Motor neuron (in vitro differentiated cells): ENCODE measurements around the gene EFNA3. TPM values are rescaled to one million over a fixed set of nuclear protein-coding genes. Genes with fewer than 3 reads are reported as not detected.
A peak's percentile ranks its signal among the peaks of the same experiment; 100 is the strongest.

Experiments used
- ATAC-seq, 8 experiments: fragments of 200-7000 bp; cut with Tn5 transposase; replicated peaks in 6 of 8; 2 replicates each; pipeline ENCODE4 v1.8.0; 2021; ENCODE audit warnings: mild to moderate bottlenecking in 8 of 8, moderate library complexity in 8 of 8
- H3K27ac ChIP-seq, 2 donors: fragments of 250-450 bp; sonication (Bioruptor Pico); 2 replicates each; pipeline ENCODE4 v1.9.0; 2021; ENCODE audit warnings: antibody characterized with exemption in 2 of 2, mild to moderate bottlenecking in 2 of 2, moderate library complexity in 1 of 2
- H3K4me1 ChIP-seq, 2 donors: fragments of 250-450 bp; sonication (Bioruptor Pico); replicated peaks in 1 of 2; 2 replicates each; pipeline ENCODE4 v1.6.1; 2021; ENCODE audit warnings: antibody characterized with exemption in 2 of 2, mild to moderate bottlenecking in 2 of 2, moderate library complexity in 1 of 2
- H3K4me3 ChIP-seq, 5 donors: fragments of 250-450 bp; sonication (Bioruptor Pico); 2 replicates each; pipeline ENCODE4 v1.9.0; 2021; ENCODE audit warnings: antibody characterized with exemption in 5 of 5, mild to moderate bottlenecking in 5 of 5, moderate library complexity in 4 of 5
- WGBS, 10 experiments: fragments of 450-650 bp; shearing (Covaris generic); methylation state at CpG; one replicate each; pipeline ENCODE4 v1.0.0; 2022; 5-methylcytosine and 5-hydroxymethylcytosine counted together
- in situ Hi-C, 9 experiments: fragments of 400-800 bp; cut with MboI; loops; one replicate each; pipeline ENCODE4 v1.15.0; 2021; ENCODE audit warnings: low sequenced_read_pairs in 9 of 9, low pct_unique_long_range_greater_than_20kb in 2 of 9; ENCODE audit not compliant: unreplicated experiment in 9 of 9
- total RNA-seq, 8 experiments: library from RNA; unstranded; fragments of 300-600 nt; gene quantifications; 2 replicates each; pipeline versions ENCODE4 v1.2.3 to v1.2.4, GENCODE V29; 2022

EFNA3 gene
- total RNA-seq, 8 experiments from 2014 or later = 0.71 to 53.7 (median 27.8) TPM

DNA sequence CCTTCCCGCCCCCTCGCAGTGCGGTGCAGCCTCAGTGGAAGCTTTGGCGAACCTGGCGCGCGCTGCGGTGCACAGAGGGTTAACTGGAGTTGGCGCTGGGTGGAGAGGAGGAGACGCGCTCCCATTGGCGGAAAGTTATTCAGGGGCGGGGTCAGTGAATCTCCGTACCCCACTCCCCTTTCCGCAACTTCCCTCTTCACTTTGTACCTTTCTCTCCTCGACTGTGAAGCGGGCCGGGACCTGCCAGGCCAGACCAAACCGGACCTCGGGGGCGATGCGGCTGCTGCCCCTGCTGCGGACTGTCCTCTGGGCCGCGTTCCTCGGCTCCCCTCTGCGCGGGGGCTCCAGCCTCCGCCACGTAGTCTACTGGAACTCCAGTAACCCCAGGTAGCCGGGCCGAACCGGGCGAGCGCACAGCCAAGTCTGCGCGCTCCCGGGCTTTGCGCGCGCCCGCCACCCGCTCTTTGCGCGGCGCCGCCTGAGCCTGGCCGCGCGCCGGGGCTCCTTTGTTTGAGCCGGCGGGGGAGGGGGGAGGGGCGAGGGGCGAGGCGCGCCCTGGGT lies 15.0 kb upstream of the EFNA3 start, which contains the start of gene EFNA4:
Gene EFNA4, plus strand, starts transcription at position 191 of the 561 bp plus-strand sequence. Its CDS starts 84 bp downstream, at position 275.
- Histone ChIP-seq H3K4me3 (peak within 1 kb of the TSS; percentile 38 to 72 (median 54)), H3K4me1 (peaks cover 15 to 21% of the 10 kb centered on the region in 2 donors), H3K27ac (peak within 1 kb of the TSS; percentile 53 to 71)
- ATAC-seq = peak; percentile 60 to 89 (median 66)
- in situ Hi-C loops = loop anchor here in 5 of 9 experiments (25.0 kb wide), 3 partner anchors 101 to 576 kb away; partner anchors contain the start of genes CHRNB2 (in 3 of the 5), UBE2Q1 (in 3 of the 5), CKS1B (in 2 of the 5) and PBXIP1 (in 2 of the 5)
- 0 to 3% (median 1%) methylated on average over 2 to 24 of the region's 57 CpGs; no CpG with 5 or more reads in 3 of the 10 experiments for WGBS, 10 experiments

DNA sequence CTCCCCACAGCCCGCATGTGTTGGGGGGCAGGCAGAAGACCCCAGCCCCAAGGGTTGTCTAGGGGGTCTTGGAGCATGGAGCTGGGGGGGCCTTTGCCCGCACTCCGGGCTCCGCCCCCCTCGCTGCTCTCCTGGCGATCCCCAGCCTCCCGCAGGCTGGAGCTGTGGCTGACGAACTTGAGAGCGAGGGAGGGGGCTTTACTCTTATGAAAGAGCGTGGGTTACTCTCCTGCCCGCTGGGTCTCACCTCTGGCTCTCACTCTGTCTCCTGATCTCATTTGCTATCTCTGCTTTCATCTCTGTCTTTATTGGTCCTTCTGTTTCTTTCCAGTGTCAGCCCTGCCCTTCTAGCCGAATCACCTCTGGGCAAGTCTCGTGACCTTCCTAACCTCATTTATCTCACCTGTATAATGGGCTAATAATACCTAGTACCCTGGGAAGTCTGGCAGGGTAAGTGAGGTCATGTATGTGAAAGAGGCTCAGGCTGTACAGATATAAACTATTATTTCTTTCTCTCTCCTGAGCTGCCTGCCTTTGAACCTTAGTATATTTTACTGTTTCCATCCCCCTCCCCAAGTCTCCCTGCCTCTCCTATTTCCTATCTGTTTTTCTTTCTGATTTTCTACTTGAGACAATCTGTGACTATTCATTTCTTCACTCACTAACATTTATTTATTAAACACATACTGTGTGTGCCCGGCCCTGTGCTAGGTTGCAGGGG lies 14.4 kb upstream of the EFNA3 start:
- H3K27ac ChIP-seq = peak overlapping the region; percentile 53 to 71
- peaks cover 15 to 25% of the 10 kb centered on the region in 2 donors for H3K4me1 ChIP-seq
- in situ Hi-C loops = loop anchor here in 5 of 9 experiments (25.0 kb wide), 3 partner anchors 102 to 577 kb away; partner anchors contain the start of genes CHRNB2 (in 3 of the 5), UBE2Q1 (in 3 of the 5), CKS1B (in 2 of the 5) and PBXIP1 (in 2 of the 5)
- peak overlapping the region; percentile 38 to 72 (median 54) for H3K4me3 ChIP-seq
- WGBS, 10 experiments = 14 to 100% (median 45%) methylated on average over 1 to 7 of the region's 14 CpGs; no CpG with 5 or more reads in 2 of the 10 experiments
- ATAC-seq = peak; percentile 15 to 64 (median 26)

DNA sequence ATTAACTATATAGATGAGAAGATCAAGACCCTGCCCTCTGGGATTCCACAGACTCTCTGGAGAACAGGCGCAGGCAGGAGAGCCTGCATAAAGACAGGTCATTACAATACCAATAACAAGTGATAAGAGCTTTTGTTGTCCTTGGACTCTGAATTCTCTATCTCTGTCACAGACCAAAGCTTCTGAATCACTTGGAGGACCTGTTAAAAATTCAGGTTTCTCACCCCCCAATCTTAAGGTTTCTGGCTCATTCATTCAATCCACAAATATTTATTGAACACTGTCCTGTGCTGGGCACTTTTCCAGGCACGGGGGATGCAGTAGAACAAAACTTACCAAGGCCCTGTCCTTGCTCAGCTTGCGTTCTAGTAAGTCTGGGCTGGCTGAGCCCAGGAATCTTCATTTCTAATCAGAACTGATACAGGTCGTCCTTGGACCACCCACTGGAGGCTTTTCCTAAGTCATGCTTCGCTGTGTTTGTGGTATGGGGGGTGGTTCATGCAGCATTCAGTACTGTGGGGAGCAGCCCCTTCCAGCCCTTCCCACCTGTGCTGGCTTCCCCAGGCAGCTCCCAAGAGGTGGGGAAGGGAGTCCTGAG lies 13.7 kb upstream of the EFNA3 start:
- in situ Hi-C loops = loop anchor here in 5 of 9 experiments (25.0 kb wide), 3 partner anchors 103 to 578 kb away; partner anchors contain the start of genes CHRNB2 (in 3 of the 5), UBE2Q1 (in 3 of the 5), CKS1B (in 2 of the 5) and PBXIP1 (in 2 of the 5)
- no peak for ATAC-seq
- H3K4me3 ChIP-seq = no peak overlapping the region
- peaks cover 21 to 31% of the 10 kb centered on the region in 2 donors for H3K4me1 ChIP-seq
- H3K27ac ChIP-seq = no peak overlapping the region
- 0 to 90% (median 58%) methylated on average over 1 to 5 of the region's 5 CpGs; no CpG with 5 or more reads in 4 of the 10 experiments for WGBS, 10 experiments

DNA sequence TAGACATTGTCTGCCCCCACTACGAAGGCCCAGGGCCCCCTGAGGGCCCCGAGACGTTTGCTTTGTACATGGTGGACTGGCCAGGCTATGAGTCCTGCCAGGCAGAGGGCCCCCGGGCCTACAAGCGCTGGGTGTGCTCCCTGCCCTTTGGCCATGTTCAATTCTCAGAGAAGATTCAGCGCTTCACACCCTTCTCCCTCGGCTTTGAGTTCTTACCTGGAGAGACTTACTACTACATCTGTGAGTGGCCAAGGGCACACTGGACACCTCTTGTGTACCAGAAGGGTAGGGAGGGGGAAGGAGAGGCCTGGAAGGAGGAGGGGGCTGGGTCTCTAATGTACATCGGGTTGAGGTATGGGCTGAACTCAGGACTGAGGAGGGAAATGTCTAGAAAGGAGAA lies 11.9 kb upstream of the EFNA3 start:
- Histone ChIP-seq H3K4me1 (peaks cover 30 to 43% of the 10 kb centered on the region in 2 donors), H3K27ac (no peak overlapping the region), H3K4me3 (no peak overlapping the region)
- WGBS, 10 experiments = 98 to 100% (median 100%) methylated on average over 1 to 4 of the region's 8 CpGs; no CpG with 5 or more reads in 6 of the 10 experiments
- ATAC-seq = no peak
- in situ Hi-C loops = loop anchor here in 5 of 9 experiments (25.0 kb wide), 3 partner anchors 104 to 579 kb away; partner anchors contain the start of genes CHRNB2 (in 3 of the 5), UBE2Q1 (in 3 of the 5), CKS1B (in 2 of the 5) and PBXIP1 (in 2 of the 5)

DNA sequence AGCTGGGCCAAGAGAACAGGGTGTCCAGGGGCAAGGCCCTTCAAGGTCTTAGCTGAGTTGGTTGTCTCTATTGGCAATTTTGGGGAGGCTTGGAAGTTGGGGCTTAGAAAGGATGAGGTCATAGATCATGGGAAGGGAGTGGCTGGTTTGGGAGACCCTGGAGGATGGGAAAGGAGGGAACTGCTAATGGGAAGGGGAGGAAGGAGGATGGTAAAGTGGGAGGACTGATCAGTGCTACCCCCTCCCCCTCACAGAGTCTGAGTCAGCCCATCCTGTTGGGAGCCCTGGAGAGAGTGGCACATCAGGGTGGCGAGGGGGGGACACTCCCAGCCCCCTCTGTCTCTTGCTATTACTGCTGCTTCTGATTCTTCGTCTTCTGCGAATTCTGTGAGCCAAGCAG lies 10.0 kb upstream of the EFNA3 start:
- 83 to 100% (median 90%) methylated on average over 1 to 3 of the region's 3 CpGs; no CpG with 5 or more reads in 5 of the 10 experiments for WGBS, 10 experiments
- in situ Hi-C loops = loop anchor here in 5 of 9 experiments (25.0 kb wide), 3 partner anchors 106 to 581 kb away; partner anchors contain the start of genes CHRNB2 (in 3 of the 5), UBE2Q1 (in 3 of the 5), CKS1B (in 2 of the 5) and PBXIP1 (in 2 of the 5)
- Histone ChIP-seq H3K27ac (peak overlapping the region in 1 of 2 donors; percentile 9), H3K4me1 (peaks cover 40 to 46% of the 10 kb centered on the region in 2 donors), H3K4me3 (no peak overlapping the region)
- no peak for ATAC-seq

DNA sequence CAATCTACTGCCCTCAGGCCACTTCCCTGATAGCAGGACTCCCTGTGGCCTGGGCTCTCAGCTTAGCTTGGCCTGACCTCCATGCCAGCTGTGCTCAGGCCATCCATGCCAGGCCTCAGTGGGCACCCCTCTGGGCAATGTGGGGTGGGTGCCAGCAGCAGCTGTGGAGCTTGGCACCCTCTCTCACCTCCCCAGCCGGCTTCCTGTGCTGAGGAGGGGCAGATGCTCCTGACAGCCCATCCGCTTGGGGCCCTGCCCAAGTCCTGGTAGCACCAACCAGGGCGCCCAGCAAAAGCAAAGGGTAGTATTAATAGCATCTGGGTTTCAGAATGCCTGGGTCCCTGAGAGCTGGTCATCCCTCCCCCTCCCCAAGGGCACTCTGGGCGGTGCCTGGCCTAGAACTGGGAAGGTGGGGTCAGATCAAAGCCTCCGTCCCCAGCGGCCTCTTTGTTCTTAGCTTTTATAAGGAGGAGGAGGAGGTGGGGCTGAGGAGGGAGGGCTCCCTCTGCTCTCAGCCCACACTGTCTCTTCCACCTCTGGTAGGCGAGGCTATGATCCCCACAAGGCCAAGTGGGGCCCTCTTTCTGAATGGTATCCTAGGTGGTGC lies 9.0 kb upstream of the EFNA3 start:
- ATAC-seq = peak in 3 of 8 experiments; percentile 23 to 40 (median 25)
- H3K4me1 ChIP-seq = peaks cover 44 to 48% of the 10 kb centered on the region in 2 donors
- in situ Hi-C loops = loop anchor here in 5 of 9 experiments (25.0 kb wide), 3 partner anchors 107 to 582 kb away; partner anchors contain the start of genes CHRNB2 (in 3 of the 5), UBE2Q1 (in 3 of the 5), CKS1B (in 2 of the 5) and PBXIP1 (in 2 of the 5)
- peak overlapping the region; percentile 12 to 40 for H3K27ac ChIP-seq
- WGBS, 10 experiments = 40 to 100% (median 58%) methylated on average over 1 to 7 of the region's 7 CpGs; no CpG with 5 or more reads in 4 of the 10 experiments
- H3K4me3 ChIP-seq = no peak overlapping the region

DNA sequence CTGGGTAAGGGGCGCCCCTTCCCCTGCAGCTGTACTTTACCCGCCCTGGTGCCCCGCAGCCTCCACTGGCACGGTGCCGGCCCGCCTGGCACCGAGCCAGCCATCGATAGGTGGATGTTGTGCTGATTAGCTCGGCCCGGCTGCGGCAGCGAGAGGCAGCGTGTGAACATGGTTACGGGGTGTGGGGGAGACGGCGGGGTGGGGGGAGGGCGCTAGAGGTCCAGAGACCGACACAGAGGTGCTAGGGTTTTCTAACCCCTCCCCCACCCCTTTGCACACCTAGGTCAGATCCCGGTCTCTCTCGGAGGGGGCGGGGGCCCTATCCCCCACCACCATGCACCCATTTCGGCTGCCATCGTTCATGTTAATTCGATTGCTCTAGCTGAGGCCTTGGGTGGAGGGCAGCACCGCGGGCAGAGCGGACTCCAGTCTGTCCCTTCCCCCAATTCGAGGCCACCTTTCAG lies 8.4 kb upstream of the EFNA3 start:
- Histone ChIP-seq H3K4me3 (peak overlapping the region in 4 of 5 donors; percentile 13 to 35 (median 26)), H3K4me1 (peaks cover 49 to 51% of the 10 kb centered on the region in 2 donors), H3K27ac (peak overlapping the region; percentile 40 to 52)
- in situ Hi-C loops = loop anchor here in 5 of 9 experiments (25.0 kb wide), 3 partner anchors 108 to 583 kb away; partner anchors contain the start of genes CHRNB2 (in 3 of the 5), UBE2Q1 (in 3 of the 5), CKS1B (in 2 of the 5) and PBXIP1 (in 2 of the 5)
- ATAC-seq = peak in 4 of 8 experiments; percentile 0 to 26 (median 8)
- 20% methylated on average over 1 of the region's 28 CpGs; no CpG with 5 or more reads in 9 of the 10 experiments for WGBS, 10 experiments

DNA sequence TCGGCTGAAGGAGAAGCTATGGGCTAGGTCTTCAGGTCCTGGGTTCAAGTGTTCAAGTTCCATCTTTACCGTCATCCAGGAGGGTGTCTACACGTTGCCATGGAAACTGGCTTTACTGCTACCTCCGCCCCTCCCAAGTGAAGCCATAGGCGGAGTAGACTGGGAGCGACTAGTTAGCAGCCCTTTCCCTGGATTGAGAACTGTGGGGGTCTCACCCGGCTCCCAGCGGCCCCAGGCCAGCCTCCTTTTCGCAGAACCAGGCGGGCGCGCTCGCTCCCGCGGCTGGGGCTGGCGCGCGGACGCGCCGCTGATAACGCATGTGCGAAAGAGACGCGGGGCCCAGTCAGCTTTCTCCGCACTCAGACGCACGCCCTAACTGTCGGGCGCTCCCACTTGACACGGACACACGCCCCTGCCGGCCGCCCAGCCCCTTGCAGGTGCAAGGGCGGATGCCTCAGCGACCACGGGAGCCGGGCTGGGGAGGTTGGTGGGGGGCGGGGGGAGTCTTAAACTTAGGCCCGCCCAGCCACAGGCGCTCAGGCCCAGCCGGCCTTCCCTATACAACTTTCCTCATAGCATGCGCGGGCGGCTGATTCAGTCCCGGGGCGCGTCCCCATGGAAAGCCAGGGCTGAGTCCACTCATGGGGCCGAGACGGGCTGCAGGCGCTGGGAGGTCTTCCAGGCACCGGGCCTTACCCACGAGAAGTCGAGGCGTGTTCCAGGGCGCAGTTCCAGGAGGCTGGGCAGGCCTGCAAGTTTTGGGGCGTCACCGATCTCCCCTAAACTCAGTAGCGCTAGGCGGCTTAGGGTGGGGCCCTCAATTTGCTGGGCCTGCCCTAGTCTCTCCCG lies 7.7 kb upstream of the EFNA3 start:
- 0 to 20% (median 14%) methylated on average over 1 to 21 of the region's 61 CpGs; no CpG with 5 or more reads in 3 of the 10 experiments for WGBS, 10 experiments

DNA sequence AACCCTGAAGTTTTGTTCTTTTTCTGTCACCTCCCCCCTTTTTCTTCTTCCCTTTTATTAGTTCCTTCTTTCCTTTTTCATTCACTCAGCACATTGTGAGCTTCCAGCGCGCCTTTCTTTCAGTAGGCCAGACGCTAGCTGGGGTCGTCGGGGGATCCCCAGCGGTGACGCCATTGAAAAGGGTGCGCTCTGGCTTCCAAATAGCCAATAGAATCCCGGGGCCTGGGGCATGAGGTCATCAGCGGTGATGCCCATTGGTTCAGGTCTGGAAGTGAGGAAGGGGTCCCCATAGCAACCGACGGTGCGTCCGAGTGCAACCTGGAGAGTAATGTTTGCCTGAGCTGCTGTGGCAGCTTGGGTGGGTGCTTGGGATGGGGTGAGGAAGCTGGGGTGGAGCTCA lies 6.9 kb upstream of the EFNA3 start:
- H3K4me1 ChIP-seq = peaks cover 62 to 66% of the 10 kb centered on the region in 2 donors
- in situ Hi-C loops = loop anchor here in 5 of 9 experiments (25.0 kb wide), 3 partner anchors 109 to 584 kb away; partner anchors contain the start of genes CHRNB2 (in 3 of the 5), UBE2Q1 (in 3 of the 5), CKS1B (in 2 of the 5) and PBXIP1 (in 2 of the 5)
- WGBS, 10 experiments = 23 to 100% (median 31%) methylated on average over 3 to 14 of the region's 14 CpGs
- H3K4me3 ChIP-seq = peak overlapping the region in 3 of 5 donors; percentile 13 to 35 (median 27)
- H3K27ac ChIP-seq = peak overlapping the region; percentile 14 to 52
- ATAC-seq = peak in 5 of 8 experiments; percentile 21 to 32 (median 24)

More for the DNA sequence above, 7.7 kb upstream of the EFNA3 start:
- Histone ChIP-seq H3K4me1 (peaks cover 56 to 58% of the 10 kb centered on the region in 2 donors), H3K27ac (peak overlapping the region; percentile 14 to 52), H3K4me3 (peak overlapping the region; percentile 13 to 35 (median 24))
- ATAC-seq = peak; percentile 75 to 95 (median 84)
- in situ Hi-C loops = loop anchor here in 5 of 9 experiments (25.0 kb wide), 3 partner anchors 109 to 584 kb away; partner anchors contain the start of genes CHRNB2 (in 3 of the 5), UBE2Q1 (in 3 of the 5), CKS1B (in 2 of the 5) and PBXIP1 (in 2 of the 5)

DNA sequence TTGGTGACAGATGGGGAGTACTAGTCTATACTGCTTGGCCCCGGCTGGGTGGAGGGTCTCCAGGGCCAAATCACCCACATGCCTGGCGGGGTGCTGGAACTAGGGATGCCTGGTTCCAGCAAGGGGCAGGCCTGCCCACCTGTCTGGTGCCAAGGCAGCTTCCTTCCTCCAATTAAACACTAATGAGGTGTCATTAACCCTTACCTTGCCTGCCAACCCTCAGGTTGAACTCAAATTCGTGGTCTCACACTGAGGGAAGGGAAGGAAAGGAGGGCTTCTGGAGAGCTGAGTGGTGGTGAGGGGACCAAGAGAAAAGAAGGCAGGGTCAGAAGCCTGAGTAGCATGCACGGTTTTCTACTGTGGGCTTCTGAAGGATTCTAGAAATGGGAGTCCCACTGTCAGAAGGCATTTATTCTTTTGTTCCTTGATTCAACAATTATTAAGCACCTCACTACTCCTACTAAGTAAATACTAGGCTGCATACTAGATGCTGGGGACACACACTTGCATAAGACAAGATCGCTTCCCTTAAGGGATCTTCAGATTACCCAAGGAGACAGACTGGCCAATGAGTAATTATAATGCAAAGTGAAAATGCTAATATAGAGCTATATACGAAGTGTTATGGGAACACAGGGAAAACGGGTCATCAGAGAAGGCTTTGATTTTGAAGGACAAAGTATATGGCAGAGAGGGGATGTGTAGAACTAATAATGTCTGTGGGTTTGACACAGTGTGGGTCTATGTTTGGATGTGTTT lies 5.9 kb upstream of the EFNA3 start:
- H3K4me3 ChIP-seq = no peak overlapping the region
- no peak overlapping the region for H3K27ac ChIP-seq
- peak in 2 of 8 experiments; percentile 3 to 17 for ATAC-seq
- in situ Hi-C loops = loop anchor here in 5 of 9 experiments (25.0 kb wide), 3 partner anchors 110 to 585 kb away; partner anchors contain the start of genes CHRNB2 (in 3 of the 5), UBE2Q1 (in 3 of the 5), CKS1B (in 2 of the 5) and PBXIP1 (in 2 of the 5)
- H3K4me1 ChIP-seq = peaks cover 65 to 72% of the 10 kb centered on the region in 2 donors
- 13 to 100% (median 34%) methylated on average over 1 to 6 of the region's 7 CpGs; no CpG with 5 or more reads in 1 of the 10 experiments for WGBS, 10 experiments
